Measurements from ENCODE around the gene GTPBP4.
"Not testable (repeated sequence)": the region's sequence is repeated elsewhere in the genome, so short reads cannot be mapped to it uniquely, and the experiment has no call there.

GTPBP4 gene

DNA sequence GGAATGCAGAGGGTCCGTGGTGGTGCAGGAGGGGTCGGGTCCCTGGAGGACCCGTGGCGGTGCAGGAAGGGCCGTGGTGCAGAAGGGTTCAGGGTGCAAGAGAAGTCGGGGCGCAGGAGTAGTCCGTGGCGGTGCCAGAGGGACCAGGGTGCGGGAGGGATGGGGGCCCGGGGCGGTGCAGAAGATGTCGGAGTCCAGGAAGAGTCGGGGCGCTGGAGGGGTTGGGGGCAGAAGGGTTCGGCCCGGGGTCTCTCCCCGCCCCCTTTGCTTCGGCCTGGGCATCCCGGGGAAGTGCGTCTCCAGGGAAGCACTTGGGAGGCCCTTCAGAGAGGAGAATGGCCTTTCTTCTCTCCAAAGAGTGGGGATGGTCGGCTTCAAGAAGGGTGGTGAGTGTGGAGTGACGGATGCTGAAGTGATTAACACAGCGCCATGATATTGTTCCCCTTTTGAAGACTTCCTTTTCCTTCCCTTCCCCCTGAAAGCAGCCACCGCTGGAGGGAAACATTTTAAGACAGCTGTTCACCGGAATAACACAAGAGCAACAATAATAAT, 68.9 kb downstream of the GTPBP4 start:
- FAIRE-seq: no peak
- no peak for DNase-seq (ENCODE audit: insufficient read length, low spot score)
- TF ChIP-seq POLR2A (IDR thresholded peaks at IDR 0.05; ENCODE audit: low read depth, low read length): no peak

DNA sequence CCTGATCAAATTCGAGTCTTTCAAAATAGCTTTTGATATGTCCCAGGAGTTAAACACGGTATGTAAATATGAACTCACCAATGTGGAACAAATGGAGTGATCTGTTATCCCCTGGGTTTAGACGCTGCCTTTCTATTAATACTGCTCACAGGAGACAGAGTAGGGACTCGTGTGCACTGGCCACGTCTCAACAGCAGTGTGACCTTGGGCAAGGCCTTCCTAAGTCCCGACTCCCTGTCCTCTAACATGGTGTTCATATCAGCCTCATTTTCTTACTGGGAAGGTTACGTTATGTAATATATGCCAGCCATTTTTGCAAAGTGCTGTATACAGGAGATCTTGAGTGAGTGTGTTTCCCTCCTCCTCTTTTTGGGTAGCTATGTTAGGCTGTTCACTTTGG, 69.8 kb downstream of the GTPBP4 start:
- TF ChIP-seq POLR2A (IDR thresholded peaks at IDR 0.05; ENCODE audit: low read depth, low read length): no peak
- no peak for FAIRE-seq
- no peak for DNase-seq (ENCODE audit: insufficient read length, low spot score)

DNA sequence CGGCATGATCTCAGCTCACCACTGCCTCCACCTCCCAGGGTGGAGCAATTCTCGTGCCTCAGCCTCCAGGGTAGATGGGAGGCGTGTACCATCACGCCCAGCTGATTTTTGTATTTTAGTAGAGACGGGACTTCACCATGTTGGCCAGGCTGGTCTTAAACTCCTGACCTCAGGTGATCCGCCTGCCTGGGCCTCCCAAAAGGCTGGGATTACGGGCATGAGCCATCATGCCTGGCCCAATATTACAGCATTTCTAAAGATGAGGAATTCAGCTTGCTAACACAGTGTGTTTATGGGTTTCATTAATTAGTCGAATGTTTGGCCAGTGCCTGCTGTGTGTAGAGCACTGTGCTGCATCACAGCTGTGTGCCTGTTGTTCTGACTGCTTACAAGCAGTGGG, 71.7 kb downstream of the GTPBP4 start:
- DNase-seq (ENCODE audit: insufficient read length, low spot score) (no peak), FAIRE-seq (no peak)
- no peak for TF ChIP-seq POLR2A (IDR thresholded peaks at IDR 0.05; ENCODE audit: low read depth, low read length)

DNA sequence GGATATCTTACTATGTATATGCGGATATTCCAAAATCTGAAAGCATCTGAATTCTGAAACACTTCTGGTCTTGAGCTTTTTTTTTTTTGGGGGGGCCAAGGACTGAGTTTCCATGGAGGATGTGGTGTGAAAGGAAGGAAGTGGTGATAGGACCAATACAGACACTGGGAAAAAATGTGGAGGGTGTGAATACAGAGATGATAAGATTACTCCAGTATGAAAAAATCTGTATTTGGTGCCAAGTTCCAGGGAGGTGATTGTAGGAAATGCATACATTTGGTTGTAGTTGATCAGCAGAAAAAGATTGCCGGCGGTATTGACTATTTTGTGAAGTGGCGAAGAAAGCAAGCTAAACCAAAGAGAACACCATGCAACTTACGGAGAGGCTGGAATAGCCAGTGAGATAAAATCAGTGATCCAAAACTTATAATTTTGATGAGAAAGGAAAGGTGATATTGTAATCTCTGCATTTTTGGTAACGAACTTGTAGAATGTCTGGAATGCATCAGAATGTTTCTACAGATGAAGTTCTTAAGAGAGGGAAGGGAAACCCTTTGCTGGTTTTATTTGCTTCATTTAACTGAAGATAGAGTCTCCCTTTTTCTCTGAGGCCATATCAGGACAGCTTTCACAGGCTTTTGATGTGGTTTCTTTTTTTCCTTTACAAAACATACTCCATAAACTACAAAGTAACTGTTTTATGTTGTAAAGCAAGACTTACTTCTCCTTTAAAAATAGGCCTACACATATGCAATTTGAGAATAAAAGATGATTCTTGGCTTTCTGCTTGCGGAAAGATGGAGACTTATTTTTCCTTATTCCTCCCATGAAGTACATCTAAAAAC, 73.9 kb downstream of the GTPBP4 start:
- FAIRE-seq (no peak), DNase-seq (ENCODE audit: insufficient read length, low spot score) (no peak)
- TF ChIP-seq POLR2A (IDR thresholded peaks at IDR 0.05; ENCODE audit: low read depth, low read length): no peak

DNA sequence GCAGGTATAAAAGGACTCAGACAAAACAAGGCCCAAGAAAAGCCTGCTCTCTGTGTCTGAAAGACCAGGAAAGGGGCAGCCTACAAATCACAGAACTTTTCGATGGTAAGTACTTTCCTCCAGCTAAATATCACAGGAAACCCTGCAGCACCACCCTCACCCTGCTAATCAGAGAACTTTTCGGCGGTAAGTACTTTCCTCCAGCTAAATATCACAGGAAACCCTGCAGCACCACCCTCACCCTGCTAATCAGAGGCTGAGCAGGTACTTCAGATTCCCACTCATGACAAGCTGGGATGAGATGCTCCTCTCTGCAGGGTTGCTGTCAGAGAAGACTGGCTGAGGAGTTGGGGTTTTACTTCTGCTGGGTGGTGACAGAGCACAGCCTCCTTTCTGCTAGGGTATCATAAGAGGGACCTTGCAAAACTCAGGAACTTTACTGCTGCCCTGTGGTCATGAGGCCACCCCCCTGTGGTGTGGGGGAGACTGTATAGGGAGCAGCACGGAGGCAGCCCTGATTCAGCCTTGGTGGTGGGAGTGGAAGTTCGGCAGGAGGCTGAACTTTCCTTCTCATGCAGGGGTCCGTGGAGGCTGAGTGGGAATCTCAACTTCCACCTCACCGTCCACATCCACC, 75.1 kb downstream of the GTPBP4 start:
- no peak for DNase-seq (ENCODE audit: insufficient read length, low spot score)
- no peak for FAIRE-seq
- no peak for TF ChIP-seq POLR2A (IDR thresholded peaks at IDR 0.05; ENCODE audit: low read depth, low read length)

DNA sequence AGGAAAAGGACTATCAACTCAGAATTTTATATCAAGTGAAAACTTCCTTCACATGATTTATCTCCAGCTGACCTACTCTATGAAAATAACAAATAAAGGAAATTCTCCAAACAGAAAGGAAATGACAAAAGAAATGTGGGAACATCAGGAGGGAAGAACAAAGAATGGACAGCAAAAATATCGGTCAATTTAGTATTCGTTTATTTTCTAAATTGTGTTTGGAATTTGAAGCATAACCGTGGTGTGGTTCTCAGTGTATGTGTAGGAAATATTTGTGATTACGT, 76.7 kb downstream of the GTPBP4 start:
- DNase-seq (ENCODE audit: insufficient read length, low spot score): no peak
- no peak for FAIRE-seq
- TF ChIP-seq POLR2A (IDR thresholded peaks at IDR 0.05; ENCODE audit: low read depth, low read length): no peak

DNA sequence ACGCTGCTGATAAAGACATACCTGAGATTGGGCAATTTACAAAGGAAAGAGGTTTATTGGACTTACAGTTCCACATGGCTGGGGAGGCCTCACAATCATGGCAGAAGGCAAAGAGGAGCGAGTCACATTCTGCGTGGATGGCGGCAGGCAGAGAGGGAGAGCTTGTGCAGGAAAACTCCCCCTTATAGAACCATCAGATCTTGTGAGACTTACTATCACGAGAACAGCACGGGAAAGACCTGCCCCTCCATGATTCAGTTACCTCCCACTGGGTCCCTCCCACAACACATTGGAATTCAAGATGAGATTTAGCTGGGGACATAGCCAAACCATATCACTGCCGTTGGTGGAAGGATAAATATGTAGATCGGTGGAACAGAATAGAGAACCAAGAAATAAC, 78.5 kb downstream of the GTPBP4 start:
- FAIRE-seq; DNase-seq (ENCODE audit: insufficient read length, low spot score): not testable (repeated sequence)

DNA sequence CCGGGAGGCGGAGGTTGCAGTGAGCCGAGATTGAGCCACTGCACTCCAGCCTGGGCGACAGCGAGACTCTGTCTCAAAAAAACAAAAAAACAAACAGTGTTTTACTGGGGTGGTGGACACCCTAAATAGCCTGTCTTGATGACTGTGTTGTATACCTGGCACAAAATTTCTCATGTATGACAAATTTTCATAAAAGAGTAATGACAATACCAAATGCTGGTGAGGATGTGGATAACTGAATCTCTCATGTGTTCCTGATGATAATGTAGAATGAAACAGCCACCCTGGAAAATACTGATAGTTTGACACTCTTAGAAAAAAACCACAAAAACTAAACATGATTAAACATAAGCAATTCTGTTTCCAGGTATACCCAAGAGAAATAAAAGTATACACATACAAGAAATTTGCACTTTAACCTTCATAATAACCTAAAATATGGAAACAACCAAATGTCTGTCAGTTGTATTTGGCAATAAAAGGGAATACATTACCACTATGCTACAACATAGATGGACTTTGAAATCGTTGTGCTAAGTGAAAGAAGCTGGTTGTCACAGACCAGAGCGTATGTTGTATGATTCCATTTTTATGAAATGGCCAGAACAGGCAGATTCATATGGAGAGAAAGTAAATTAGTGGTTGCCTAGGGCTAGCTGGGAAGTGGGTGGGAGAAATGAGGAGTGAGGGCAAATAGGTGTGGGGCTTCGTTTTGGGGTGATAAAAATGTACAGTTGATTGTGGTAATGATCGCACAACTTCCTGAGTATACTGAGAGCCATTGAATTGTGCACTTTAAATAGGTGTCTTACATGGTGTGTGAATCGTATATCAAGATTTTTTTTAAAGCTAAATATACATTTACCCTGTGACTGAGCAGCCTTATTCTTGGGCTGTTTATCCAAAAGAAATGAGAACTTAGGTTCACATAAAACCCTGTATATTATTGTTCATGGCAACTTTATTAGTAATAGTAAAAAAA, 80.4 kb downstream of the GTPBP4 start:
- DNase-seq (ENCODE audit: insufficient read length, low spot score): no peak
- no peak for TF ChIP-seq POLR2A (IDR thresholded peaks at IDR 0.05; ENCODE audit: low read depth, low read length)
- FAIRE-seq: no peak

Measured in H54 (cell line).